ENCODE measurements around the gene BMPR2.
A peak's percentile ranks its signal among the peaks of the same experiment; 100 is the strongest.
"Not testable (repeated sequence)": the region's sequence is repeated elsewhere in the genome, so short reads cannot be mapped to it uniquely, and the experiment has no call there.

Gene BMPR2

GRCh38 chr2:202454536-202454935, 78.4 kb downstream of the BMPR2 start:
- DNase-seq, result no peak

GRCh38 chr2:202455114-202455513, 79.0 kb downstream of the BMPR2 start:
- DNase-seq, result no peak

GRCh38 chr2:202460119-202460518, 84.0 kb downstream of the BMPR2 start:
- DNase-seq, result no peak

GRCh38 chr2:202479090-202479489, 103.0 kb downstream of the BMPR2 start:
- no peak for DNase-seq

- no peak for DNase-seq
Observed at GRCh38 chr2:202479610-202480009, 103.5 kb downstream of the BMPR2 start.

GRCh38 chr2:202486351-202486750, 110.2 kb downstream of the BMPR2 start:
- DNase-seq, result no peak

- DNase-seq, result no peak
Observed at GRCh38 chr2:202488671-202489070, 112.5 kb downstream of the BMPR2 start.

- no peak for DNase-seq
Observed at GRCh38 chr2:202490479-202490878, 114.4 kb downstream of the BMPR2 start.

- no peak for DNase-seq
Observed at GRCh38 chr2:202491514-202491913, 115.4 kb downstream of the BMPR2 start.

- peak in 2 of 3 experiments; percentile 49 to 79 for DNase-seq
Observed at GRCh38 chr2:202494300-202495229, 118.4 kb downstream of the BMPR2 start.

GRCh38 chr2:202495230-202495604, 119.1 kb downstream of the BMPR2 start:
- DNase-seq, result no peak

GRCh38 chr2:202496835-202497472, 120.8 kb downstream of the BMPR2 start:
- DNase-seq, result not testable (repeated sequence)

GRCh38 chr2:202497473-202497866, 121.3 kb downstream of the BMPR2 start:
- not testable (repeated sequence) for DNase-seq

GRCh38 chr2:202499841-202500240, 123.7 kb downstream of the BMPR2 start:
- not testable (repeated sequence) for DNase-seq

GRCh38 chr2:202503276-202503675, 127.1 kb downstream of the BMPR2 start:
- not testable (repeated sequence) for DNase-seq

- no peak for DNase-seq
Observed at GRCh38 chr2:202508686-202509085, 132.6 kb downstream of the BMPR2 start.

- DNase-seq, result no peak
Observed at GRCh38 chr2:202510911-202511310, 134.8 kb downstream of the BMPR2 start.

- no peak for DNase-seq
Observed at GRCh38 chr2:202512176-202512575, 136.0 kb downstream of the BMPR2 start.

- DNase-seq, result no peak
Observed at GRCh38 chr2:202514732-202515131, 138.6 kb downstream of the BMPR2 start.

- DNase-seq, result no peak
Observed at GRCh38 chr2:202519453-202519852, 143.3 kb downstream of the BMPR2 start.

GRCh38 chr2:202521470-202521869, 145.3 kb downstream of the BMPR2 start:
- DNase-seq, result no peak

GRCh38 chr2:202529389-202529788, 153.3 kb downstream of the BMPR2 start:
- no peak for DNase-seq

GRCh38 chr2:202530038-202530437, 153.9 kb downstream of the BMPR2 start:
- no peak for DNase-seq

- not testable (repeated sequence) for DNase-seq
Observed at GRCh38 chr2:202535290-202535689, 159.2 kb downstream of the BMPR2 start.
